B cell (primary cell): Measurements from ENCODE around the gene EFCAB8. TPM values are rescaled to one million over a fixed set of nuclear protein-coding genes. Genes with fewer than 3 reads are reported as not detected.

ENCODE experiments used
- ATAC-seq: fragments of 200-7000 bp; cut with Tn5 transposase; one replicate; pipeline ENCODE4 v1.10.0; 2021; ENCODE audit warnings: low read depth, mild to moderate bottlenecking, moderate number of reproducible peaks, moderate library complexity
- CTCF ChIA-PET: fragments of 350-600 bp; sonication (Branson Sonifier 250); formaldehyde crosslinking; loops from one replicate; lab custom pipeline; 2021; ENCODE audit warnings: antibody characterized with exemption, inconsistent platforms; lab: Charles Lee
- POLR2A ChIA-PET: fragments of 350-600 bp; sonication (Branson Sonifier 250); formaldehyde crosslinking; loops from one replicate; lab custom pipeline; 2021; ENCODE audit warnings: antibody characterized with exemption; lab: Charles Lee
- DNase-seq: peaks from one replicate; pipeline ENCODE4 v3.0.0; 2013
- H2AFZ ChIP-seq: 2 replicates; pipeline ENCODE4 v1.6.1; 2012; ENCODE audit warnings: mild to moderate bottlenecking, low read depth, low read length; ENCODE audit not compliant: insufficient read depth, poor library complexity, severe bottlenecking
- H3K27ac ChIP-seq, 2 donors: 1 replicate in 1 of 2; 2 replicates in 1 of 2; pipeline ENCODE4 v1.5.1; 2012 to 2013; ENCODE audit warnings: low read length in 2 of 2, mild to moderate bottlenecking in 2 of 2, moderate library complexity in 1 of 2
- H3K27me3 ChIP-seq, 4 experiments: fragments of 200-600 bp in 1 of 4; sonication (generic) in 1 of 4; replicated peaks in 1 of 4; 1 replicate in 2 of 4; 2 replicates in 2 of 4; pipeline versions ENCODE4 v1.6.1 to v1.7.0; 2013 to 2016; ENCODE audit warnings: low read length in 3 of 4, mild to moderate bottlenecking in 2 of 4, mixed read lengths in 1 of 4, moderate library complexity in 1 of 4; ENCODE audit not compliant: insufficient read depth in 4 of 4, control insufficient read depth in 3 of 4; ENCODE audit errors: control extremely low read depth in 1 of 4
- H3K36me3 ChIP-seq, 2 experiments: replicated peaks in 1 of 2; 1 replicate in 1 of 2; 2 replicates in 1 of 2; pipeline versions ENCODE4 v1.6.1 to v1.7.1; 2013; ENCODE audit warnings: low read length in 1 of 2; ENCODE audit not compliant: insufficient read depth in 2 of 2, control insufficient read depth in 1 of 2; ENCODE audit errors: control extremely low read depth in 1 of 2, extremely low read depth in 1 of 2
- H3K4me1 ChIP-seq, 2 donors: fragments of 200-600 bp in 1 of 2; sonication (generic) in 1 of 2; 1 replicate in 1 of 2; 2 replicates in 1 of 2; pipeline versions ENCODE4 v1.5.1 to v1.6.1; 2013 to 2017; ENCODE audit warnings: low read length in 2 of 2; ENCODE audit not compliant: control insufficient read depth in 2 of 2, insufficient read depth in 2 of 2
- H3K4me2 ChIP-seq: replicated peaks from 2 replicates; pipeline ENCODE3; 2012; ENCODE audit warnings: mild to moderate bottlenecking, low read depth, low read length; ENCODE audit not compliant: poor library complexity, severe bottlenecking
- H3K4me3 ChIP-seq, 5 experiments: fragments of 200-600 bp in 1 of 5; sonication (generic) in 1 of 5; 1 replicate in 3 of 5; 2 replicates in 2 of 5; pipeline versions ENCODE4 v1.5.1 to v1.7.0; 2011 to 2016; ENCODE audit warnings: low read length in 4 of 5, mild to moderate bottlenecking in 4 of 5, low read depth in 2 of 5, control low read depth in 1 of 5, moderate library complexity in 1 of 5; ENCODE audit not compliant: insufficient read depth in 1 of 5; ENCODE audit errors: control extremely low read depth in 1 of 5, extremely low read depth in 1 of 5
- H3K79me2 ChIP-seq: fragments of 200-600 bp; sonication (generic); one replicate; pipeline ENCODE4 v1.6.0; 2016; ENCODE audit warnings: low read length; ENCODE audit not compliant: control insufficient read depth, insufficient read depth
- H3K9ac ChIP-seq: fragments of 200-600 bp; sonication (generic); 2 replicates; pipeline ENCODE4 v1.6.1; 2017; ENCODE audit warnings: mild to moderate bottlenecking, low read length, moderate library complexity
- H3K9me3 ChIP-seq, 3 donors: one replicate each; pipeline versions ENCODE4 v1.6.1 to v1.7.1; 2013; ENCODE audit warnings: low read length in 2 of 3; ENCODE audit not compliant: control insufficient read depth in 2 of 3, insufficient read depth in 1 of 3; ENCODE audit errors: control extremely low read depth in 1 of 3
- H4K20me1 ChIP-seq: 2 replicates; pipeline ENCODE4 v1.6.0; 2012; ENCODE audit warnings: mild to moderate bottlenecking, low read length; ENCODE audit not compliant: insufficient read depth, control insufficient read depth, poor library complexity, severe bottlenecking
- H3K27ac Mint-ChIP-seq: one replicate; pipeline ENCODE4 v1.8.0; 2021; ENCODE audit warnings: mixed read lengths
- H3K27me3 Mint-ChIP-seq: one replicate; pipeline ENCODE4 v1.8.0; 2021; ENCODE audit warnings: mixed read lengths
- H3K4me1 Mint-ChIP-seq: one replicate; pipeline ENCODE4 v1.8.0; 2021; ENCODE audit warnings: mixed read lengths
- H3K4me3 Mint-ChIP-seq: one replicate; pipeline ENCODE4 v1.8.0; 2021; ENCODE audit warnings: mixed read lengths
- H3K9me3 Mint-ChIP-seq: one replicate; pipeline ENCODE4 v1.8.0; 2022; ENCODE audit warnings: mixed read lengths; ENCODE audit not compliant: insufficient read depth
- CTCF ChIP-seq: fragments of 200-600 bp; IDR thresholded peaks from one replicate; pipeline ENCODE4 v1.8.0; 2022; ENCODE audit warnings: antibody characterized with exemption, mild to moderate bottlenecking
- EZH2 ChIP-seq: IDR thresholded peaks from 2 replicates; pipeline ENCODE4 v1.6.1; 2012; ENCODE audit warnings: borderline replicate concordance, low read depth, mild to moderate bottlenecking, moderate library complexity, low read length; ENCODE audit not compliant: insufficient read depth, poor library complexity, severe bottlenecking
- WGBS: methylation state at CpG from one replicate; pipeline ENCODE4 v1.1.5; 2013; ENCODE audit warnings: missing lambda C conversion rate; ENCODE audit not compliant: insufficient coverage; 5-methylcytosine and 5-hydroxymethylcytosine counted together
- intact Hi-C: fragments of 100-400 bp; cut with micrococcal nuclease; formaldehyde crosslinking; loops from one replicate; pipeline ENCODE4 v1.10.0; 2022
- polyA plus RNA-seq: library from polyadenylated mRNA; depleted of rRNA; stranded (reverse); fragments of >200 nt; gene quantifications from 2 replicates; pipeline ENCODE4 v1.2.3, GENCODE V29; 2012
- total RNA-seq, 2 donors: library from RNA; stranded (reverse); fragments of 120-200 nt in 1 of 2; gene quantifications; 1 replicate in 1 of 2; 2 replicates in 1 of 2; pipeline versions ENCODE4 v1.2.3 to v1.2.4, GENCODE V29; 2013 to 2022

The EFCAB8 gene
- total and polyA plus RNA-seq, 2 donors (not counting 1 experiment from before 2014, with no cell fraction given): 0.72 to 2.3 TPM

- TF ChIP-seq EZH2 (no peak), CTCF (no peak)
Observed at GRCh38 chr20:32891926-32892660, 33.4 kb downstream of the EFCAB8 start.

GRCh38 chr20:32893263-32894025 is 34.7 kb downstream of the EFCAB8 start:
- ATAC-seq (no peak), DNase-seq (no peak)
- Histone ChIP-seq H3K27me3 (no peaks in the 10 kb centered on the region), H3K27ac (no peak overlapping the region), H3K9me3 (no peaks in the 10 kb centered on the region), H3K4me2 (no peak overlapping the region), H3K36me3 (no peaks in the 10 kb centered on the region), H3K4me3 (no peak overlapping the region), H4K20me1 (no peaks in the 10 kb centered on the region), H3K4me1 (no peaks in the 10 kb centered on the region), H3K9ac (no peak overlapping the region), H3K79me2 (no peaks in the 10 kb centered on the region), H2AFZ (no peak overlapping the region)
- TF ChIP-seq CTCF: no peak
- no peak for TF ChIP-seq EZH2
- Mint-ChIP-seq H3K27ac (no peak overlapping the region), H3K9me3 (no peaks in the 10 kb centered on the region), H3K27me3 (no peaks in the 10 kb centered on the region), H3K4me3 (no peak overlapping the region), H3K4me1 (no peaks in the 10 kb centered on the region)
- intact Hi-C loops: no loop called here
- 97% methylated on average over 15 of the region's 16 CpGs for WGBS
- CTCF ChIA-PET: interaction anchor here (0.6 kb wide), 2 partner anchors 9 to 103 kb away, joined by 3 read pairs; no protein-coding TSS in a partner anchor
- POLR2A ChIA-PET: no interaction called here

More at GRCh38 chr20:32891926-32892660, 33.4 kb downstream of the EFCAB8 start:
- ChIA-PET CTCF (interaction anchor here (1.2 kb wide), 1 partner anchor 10 kb away, joined by 4 read pairs; no protein-coding TSS in a partner anchor), POLR2A (no interaction called here)
- 100% methylated on average over 4 of the region's 4 CpGs for WGBS
- H3K4me1 Mint-ChIP-seq: no peaks in the 10 kb centered on the region
- DNase-seq: no peak
- intact Hi-C loops: no loop called here
- Histone ChIP-seq H4K20me1 (no peaks in the 10 kb centered on the region), H3K4me1 (no peaks in the 10 kb centered on the region), H3K79me2 (no peaks in the 10 kb centered on the region), H3K4me3 (no peak overlapping the region), H3K4me2 (no peak overlapping the region), H3K27me3 (no peaks in the 10 kb centered on the region), H3K9ac (no peak overlapping the region), H3K27ac (no peak overlapping the region), H3K36me3 (no peaks in the 10 kb centered on the region), H2AFZ (no peak overlapping the region), H3K9me3 (no peaks in the 10 kb centered on the region)
- no peak overlapping the region for H3K4me3 Mint-ChIP-seq
- H3K27ac Mint-ChIP-seq: no peak overlapping the region
- no peaks in the 10 kb centered on the region for H3K27me3 Mint-ChIP-seq
- ATAC-seq: no peak
- no peaks in the 10 kb centered on the region for H3K9me3 Mint-ChIP-seq
